ENCODE measurements around the gene CRX.

GRCh38 chr19:47781590-47782262 lies 40.0 kb upstream of the CRX start:
- TF ChIP-seq CTCF (IDR thresholded peaks at IDR 0.05) (no peak), POLR2AphosphoS5 (IDR thresholded peaks at IDR 0.05) (peak; percentile 58), POLR2A (IDR thresholded peaks at IDR 0.05) (no peak)

Data from prostate gland (tissue), 2 donors.